Measurements from ENCODE around the gene OSBPL3. TPM values are rescaled to one million over a fixed set of nuclear protein-coding genes. Genes with fewer than 3 reads are reported as not detected.

Gene OSBPL3
- total and polyA plus RNA-seq, 2 donors from 2014 or later = 8.6 to 40.5 TPM

- Histone ChIP-seq H3K27ac (ENCODE audit: low read depth in 2 of 2, low read length in 2 of 2) (no peak overlapping the region), H3K27me3 (ENCODE audit: control insufficient read depth, insufficient read depth, low read length) (no peaks in the 10 kb centered on the region), H3K9ac (ENCODE audit: low read length in 3 of 3) (no peak overlapping the region), H3K4me3 (ENCODE audit: low read length in 3 of 3) (no peak overlapping the region), H3K36me3 (ENCODE audit: control insufficient read depth in 2 of 3, insufficient read depth in 3 of 3, low read length in 3 of 3) (peaks cover 0 to 6% (median 0%) of the 10 kb centered on the region in 3 donors), H3K9me3 (ENCODE audit: control insufficient read depth in 2 of 3, insufficient read depth in 1 of 3, low read length in 3 of 3) (no peaks in the 10 kb centered on the region), H3K4me1 (ENCODE audit: control insufficient read depth in 2 of 3, insufficient read depth in 2 of 3, low read depth in 1 of 3, low read length in 3 of 3) (peaks cover 0 to 2% (median 0%) of the 10 kb centered on the region in 3 donors)
- DNase-seq (no peak), FAIRE-seq (no peak)
- no peak for TF ChIP-seq CTCF (IDR thresholded peaks at IDR 0.05; ENCODE audit: borderline replicate concordance, extremely low read depth, insufficient read depth)
- intact Hi-C loops (cut with DNase I) = no loop called here
Observed at GRCh38 chr7:24827589-24827988, 152.4 kb downstream of the OSBPL3 start.

DNA sequence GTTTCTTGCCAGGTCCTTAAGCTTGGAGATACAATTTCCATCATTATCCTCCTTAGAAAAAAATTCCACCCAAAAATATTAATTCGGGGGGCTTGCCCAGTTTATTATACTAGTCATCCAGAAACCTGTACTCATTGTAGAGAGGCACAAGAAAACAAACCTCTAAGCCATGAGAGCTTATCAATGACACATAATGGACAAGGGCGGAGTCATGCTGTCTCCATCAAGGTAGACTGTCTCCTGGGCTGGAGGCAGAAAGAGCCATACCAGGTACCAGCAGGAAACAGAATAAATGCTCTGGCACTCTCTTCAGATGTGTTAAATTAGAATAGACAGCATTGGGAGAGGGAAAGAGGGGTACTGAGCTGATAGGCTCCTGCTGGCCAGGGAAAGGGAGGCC lies 153.0 kb downstream of the OSBPL3 start:
- Histone ChIP-seq H3K27me3 (ENCODE audit: control insufficient read depth, insufficient read depth, low read length) (no peaks in the 10 kb centered on the region), H3K27ac (ENCODE audit: low read depth in 2 of 2, low read length in 2 of 2) (no peak overlapping the region), H3K4me3 (ENCODE audit: low read length in 3 of 3) (no peak overlapping the region), H3K9me3 (ENCODE audit: control insufficient read depth in 2 of 3, insufficient read depth in 1 of 3, low read length in 3 of 3) (no peaks in the 10 kb centered on the region), H3K9ac (ENCODE audit: low read length in 3 of 3) (no peak overlapping the region), H3K4me1 (ENCODE audit: control insufficient read depth in 2 of 3, insufficient read depth in 2 of 3, low read depth in 1 of 3, low read length in 3 of 3) (peaks cover 0 to 2% (median 0%) of the 10 kb centered on the region in 3 donors), H3K36me3 (ENCODE audit: control insufficient read depth in 2 of 3, insufficient read depth in 3 of 3, low read length in 3 of 3) (peaks cover 0 to 6% (median 0%) of the 10 kb centered on the region in 3 donors)
- FAIRE-seq (no peak), DNase-seq (no peak)
- no peak for TF ChIP-seq CTCF (IDR thresholded peaks at IDR 0.05; ENCODE audit: borderline replicate concordance, extremely low read depth, insufficient read depth)
- intact Hi-C loops (cut with DNase I) = no loop called here

- Histone ChIP-seq H3K9me3 (ENCODE audit: control insufficient read depth in 2 of 3, insufficient read depth in 1 of 3, low read length in 3 of 3) (no peaks in the 10 kb centered on the region), H3K4me1 (ENCODE audit: control insufficient read depth in 2 of 3, insufficient read depth in 2 of 3, low read depth in 1 of 3, low read length in 3 of 3) (peaks cover 0 to 2% (median 0%) of the 10 kb centered on the region in 3 donors), H3K9ac (ENCODE audit: low read length in 3 of 3) (no peak overlapping the region), H3K4me3 (ENCODE audit: low read length in 3 of 3) (no peak overlapping the region), H3K27ac (ENCODE audit: low read depth in 2 of 2, low read length in 2 of 2) (no peak overlapping the region), H3K36me3 (ENCODE audit: control insufficient read depth in 2 of 3, insufficient read depth in 3 of 3, low read length in 3 of 3) (peaks cover 0 to 6% (median 0%) of the 10 kb centered on the region in 3 donors), H3K27me3 (ENCODE audit: control insufficient read depth, insufficient read depth, low read length) (no peaks in the 10 kb centered on the region)
- FAIRE-seq (no peak), DNase-seq (no peak)
- intact Hi-C loops (cut with DNase I) = no loop called here
- TF ChIP-seq CTCF (IDR thresholded peaks at IDR 0.05; ENCODE audit: borderline replicate concordance, extremely low read depth, insufficient read depth) = no peak
Observed at GRCh38 chr7:24826662-24827020, 153.3 kb downstream of the OSBPL3 start.

Measured in kidney (tissue), 14 donors.